SK-N-SH treated with all-trans-retinoic acid at 6 μM for 48 hours (cell line): ENCODE results near the gene CLIP1.

Experiments used
- BACH2 ChIP-seq: fragments of 250-450 bp; sonication (Bioruptor Pico); IDR thresholded peaks from 2 replicates; pipeline ENCODE4 v1.9.0; 2021; ENCODE audit warnings: mild to moderate bottlenecking, borderline replicate concordance
- CREB5 ChIP-seq: fragments of 250-450 bp; sonication (Bioruptor Pico); IDR thresholded peaks from 2 replicates; pipeline ENCODE4 v1.5.1; 2020; ENCODE audit warnings: low read depth, mild to moderate bottlenecking, moderate library complexity
- CSDC2 ChIP-seq: fragments of 250-450 bp; sonication (Bioruptor Pico); IDR thresholded peaks from 2 replicates; pipeline ENCODE4 v1.5.0; 2020; ENCODE audit warnings: mild to moderate bottlenecking, moderate library complexity
- GLIS3 ChIP-seq: fragments of 250-450 bp; sonication (Bioruptor Pico); IDR thresholded peaks from 2 replicates; pipeline ENCODE4 v1.5.0; 2020; ENCODE audit warnings: mild to moderate bottlenecking, moderate library complexity
- ISL1 ChIP-seq: fragments of 250-450 bp; sonication (Bioruptor Pico); IDR thresholded peaks from 2 replicates; pipeline ENCODE4 v2.1.2; 2022; ENCODE audit warnings: mild to moderate bottlenecking, moderate library complexity
- PATZ1 ChIP-seq: fragments of 250-450 bp; sonication (Bioruptor Pico); IDR thresholded peaks from 2 replicates; pipeline ENCODE4 v1.8.0; 2020; ENCODE audit warnings: mild to moderate bottlenecking, moderate library complexity, borderline replicate concordance
- POU6F1 ChIP-seq: fragments of 250-450 bp; sonication (Bioruptor Pico); IDR thresholded peaks from 2 replicates; pipeline ENCODE4 v1.8.0; 2021; ENCODE audit warnings: low read depth, mild to moderate bottlenecking, moderate library complexity, borderline replicate concordance
- PPARA ChIP-seq: fragments of 250-450 bp; sonication (Bioruptor Pico); IDR thresholded peaks from 2 replicates; pipeline ENCODE4 v1.5.0; 2020; ENCODE audit warnings: mild to moderate bottlenecking, borderline replicate concordance
- TOX ChIP-seq: fragments of 250-450 bp; sonication (Bioruptor Pico); IDR thresholded peaks from 2 replicates; pipeline ENCODE4 v1.8.0; 2021; ENCODE audit warnings: mild to moderate bottlenecking, moderate library complexity, borderline replicate concordance
- TSHZ2 ChIP-seq: fragments of 250-450 bp; sonication (Bioruptor Pico); IDR thresholded peaks from 2 replicates; pipeline ENCODE4 v1.5.0; 2020; ENCODE audit warnings: mild to moderate bottlenecking, moderate library complexity
- ZC3H10 ChIP-seq: fragments of 250-450 bp; sonication (Bioruptor Pico); IDR thresholded peaks from 2 replicates; pipeline ENCODE4 v1.5.1; 2021; ENCODE audit warnings: mild to moderate bottlenecking, moderate library complexity
- ZFP3 ChIP-seq: fragments of 250-450 bp; sonication (Bioruptor Pico); IDR thresholded peaks from 2 replicates; pipeline ENCODE4 v1.5.0; 2020; ENCODE audit warnings: mild to moderate bottlenecking, moderate library complexity
- ZFP30 ChIP-seq: fragments of 450-650 bp; formaldehyde crosslinking; IDR thresholded peaks from 2 replicates; pipeline ENCODE4 v1.5.0; 2022; ENCODE audit warnings: mild to moderate bottlenecking, moderate library complexity
- ZNF8 ChIP-seq: fragments of 450-650 bp; formaldehyde crosslinking; IDR thresholded peaks from 2 replicates; pipeline ENCODE4 v1.5.0; 2020; ENCODE audit warnings: mild to moderate bottlenecking, moderate library complexity

GRCh38 chr12:122348505-122348904 is 74.0 kb downstream of the CLIP1 start:
- TF ChIP-seq PPARA (CRISPR knock-in tag) (no peak), ISL1 (no peak), PATZ1 (no peak), ZNF8 (CRISPR knock-in tag) (no peak), TSHZ2 (no peak), CREB5 (CRISPR knock-in tag) (no peak), ZFP30 (CRISPR knock-in tag) (no peak), POU6F1 (CRISPR knock-in tag) (no peak), BACH2 (CRISPR knock-in tag) (no peak), GLIS3 (CRISPR knock-in tag) (no peak), CSDC2 (CRISPR knock-in tag) (no peak), ZC3H10 (no peak), TOX (CRISPR knock-in tag) (no peak), ZFP3 (no peak)
